Osteocyte (in vitro differentiated cells): ENCODE data around the gene SYK. TPM values are rescaled to one million over a fixed set of nuclear protein-coding genes. Genes with fewer than 3 reads are reported as not detected.

Experiments
- DNase-seq: peaks from one replicate; pipeline ENCODE4 v3.0.0; 2021; ENCODE audit warnings: mixed read lengths; ENCODE audit not compliant: unreplicated experiment; ENCODE audit errors: extremely low spot score
- H3K27ac Mint-ChIP-seq: one replicate; pipeline ENCODE4 v1.8.0; 2021; ENCODE audit warnings: mild to moderate bottlenecking, mixed read lengths; ENCODE audit not compliant: unreplicated experiment
- H3K27me3 Mint-ChIP-seq: one replicate; pipeline ENCODE4 v1.8.0; 2021; ENCODE audit warnings: mixed read lengths; ENCODE audit not compliant: unreplicated experiment
- H3K36me3 Mint-ChIP-seq: one replicate; pipeline ENCODE4 v1.8.0; 2021; ENCODE audit warnings: mixed read lengths; ENCODE audit not compliant: unreplicated experiment
- H3K4me1 Mint-ChIP-seq: one replicate; pipeline ENCODE4 v1.8.0; 2021; ENCODE audit warnings: mixed read lengths; ENCODE audit not compliant: unreplicated experiment
- H3K4me3 Mint-ChIP-seq: one replicate; pipeline ENCODE4 v1.8.0; 2021; ENCODE audit warnings: mild to moderate bottlenecking, moderate library complexity, mixed read lengths; ENCODE audit not compliant: unreplicated experiment
- H3K9me3 Mint-ChIP-seq: one replicate; pipeline ENCODE4 v1.8.0; 2021; ENCODE audit warnings: mixed read lengths; ENCODE audit not compliant: unreplicated experiment
- CTCF ChIP-seq: fragments of 200-600 bp; sonication (generic); IDR thresholded peaks from 2 replicates; pipeline ENCODE4 v1.5.0; 2021; ENCODE audit warnings: antibody characterized with exemption, mild to moderate bottlenecking, moderate library complexity
- total RNA-seq: library from RNA; stranded (reverse); gene quantifications from 2 replicates; pipeline ENCODE4 v1.2.1, GENCODE V29; 2021

The SYK gene
- total RNA-seq, 1 donor from 2014 or later = not detected

- Mint-ChIP-seq H3K4me1 (no peaks in the 10 kb centered on the region), H3K36me3 (no peaks in the 10 kb centered on the region), H3K27me3 (peaks cover 45% of the 10 kb centered on the region), H3K4me3 (no peak overlapping the region), H3K9me3 (no peaks in the 10 kb centered on the region), H3K27ac (no peak overlapping the region)
- peak; percentile 25 for DNase-seq
- no peak for TF ChIP-seq CTCF
Measured at GRCh38 chr9:90854637-90855175, 53.1 kb downstream of the SYK start.

GRCh38 chr9:90855208-90855902, 53.7 kb downstream of the SYK start:
- Mint-ChIP-seq H3K27ac (no peak overlapping the region), H3K27me3 (peaks cover 46% of the 10 kb centered on the region), H3K4me1 (no peaks in the 10 kb centered on the region), H3K4me3 (no peak overlapping the region), H3K9me3 (no peaks in the 10 kb centered on the region), H3K36me3 (no peaks in the 10 kb centered on the region)
- DNase-seq = peak; percentile 67
- no peak for TF ChIP-seq CTCF

- Mint-ChIP-seq H3K27ac (no peak overlapping the region), H3K36me3 (no peaks in the 10 kb centered on the region), H3K9me3 (no peaks in the 10 kb centered on the region)
Measured at GRCh38 chr9:90857091-90857490, 55.5 kb downstream of the SYK start.

GRCh38 chr9:90857855-90858254, 56.2 kb downstream of the SYK start:
- Mint-ChIP-seq H3K27me3 (peaks cover 40% of the 10 kb centered on the region), H3K4me1 (no peaks in the 10 kb centered on the region), H3K4me3 (no peak overlapping the region), H3K36me3 (no peaks in the 10 kb centered on the region), H3K27ac (no peak overlapping the region), H3K9me3 (no peaks in the 10 kb centered on the region)
- no peak for TF ChIP-seq CTCF
- peak; percentile 75 for DNase-seq

More at GRCh38 chr9:90857091-90857490, 55.5 kb downstream of the SYK start:
- peaks cover 44% of the 10 kb centered on the region for H3K27me3 Mint-ChIP-seq
- no peaks in the 10 kb centered on the region for H3K4me1 Mint-ChIP-seq
- DNase-seq = no peak
- TF ChIP-seq CTCF = no peak
- no peak overlapping the region for H3K4me3 Mint-ChIP-seq

GRCh38 chr9:90858457-90858901, 56.9 kb downstream of the SYK start:
- DNase-seq = peak; percentile 76
- H3K9me3 Mint-ChIP-seq = no peaks in the 10 kb centered on the region
- H3K4me1 Mint-ChIP-seq = no peaks in the 10 kb centered on the region
- H3K4me3 Mint-ChIP-seq = no peak overlapping the region
- no peak for TF ChIP-seq CTCF
- H3K27me3 Mint-ChIP-seq = peaks cover 39% of the 10 kb centered on the region
- no peaks in the 10 kb centered on the region for H3K36me3 Mint-ChIP-seq
- H3K27ac Mint-ChIP-seq = no peak overlapping the region
